ENCODE results near the gene VWA2.

Gene VWA2, protein sequence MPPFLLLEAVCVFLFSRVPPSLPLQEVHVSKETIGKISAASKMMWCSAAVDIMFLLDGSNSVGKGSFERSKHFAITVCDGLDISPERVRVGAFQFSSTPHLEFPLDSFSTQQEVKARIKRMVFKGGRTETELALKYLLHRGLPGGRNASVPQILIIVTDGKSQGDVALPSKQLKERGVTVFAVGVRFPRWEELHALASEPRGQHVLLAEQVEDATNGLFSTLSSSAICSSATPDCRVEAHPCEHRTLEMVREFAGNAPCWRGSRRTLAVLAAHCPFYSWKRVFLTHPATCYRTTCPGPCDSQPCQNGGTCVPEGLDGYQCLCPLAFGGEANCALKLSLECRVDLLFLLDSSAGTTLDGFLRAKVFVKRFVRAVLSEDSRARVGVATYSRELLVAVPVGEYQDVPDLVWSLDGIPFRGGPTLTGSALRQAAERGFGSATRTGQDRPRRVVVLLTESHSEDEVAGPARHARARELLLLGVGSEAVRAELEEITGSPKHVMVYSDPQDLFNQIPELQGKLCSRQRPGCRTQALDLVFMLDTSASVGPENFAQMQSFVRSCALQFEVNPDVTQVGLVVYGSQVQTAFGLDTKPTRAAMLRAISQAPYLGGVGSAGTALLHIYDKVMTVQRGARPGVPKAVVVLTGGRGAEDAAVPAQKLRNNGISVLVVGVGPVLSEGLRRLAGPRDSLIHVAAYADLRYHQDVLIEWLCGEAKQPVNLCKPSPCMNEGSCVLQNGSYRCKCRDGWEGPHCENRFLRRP

DNA sequence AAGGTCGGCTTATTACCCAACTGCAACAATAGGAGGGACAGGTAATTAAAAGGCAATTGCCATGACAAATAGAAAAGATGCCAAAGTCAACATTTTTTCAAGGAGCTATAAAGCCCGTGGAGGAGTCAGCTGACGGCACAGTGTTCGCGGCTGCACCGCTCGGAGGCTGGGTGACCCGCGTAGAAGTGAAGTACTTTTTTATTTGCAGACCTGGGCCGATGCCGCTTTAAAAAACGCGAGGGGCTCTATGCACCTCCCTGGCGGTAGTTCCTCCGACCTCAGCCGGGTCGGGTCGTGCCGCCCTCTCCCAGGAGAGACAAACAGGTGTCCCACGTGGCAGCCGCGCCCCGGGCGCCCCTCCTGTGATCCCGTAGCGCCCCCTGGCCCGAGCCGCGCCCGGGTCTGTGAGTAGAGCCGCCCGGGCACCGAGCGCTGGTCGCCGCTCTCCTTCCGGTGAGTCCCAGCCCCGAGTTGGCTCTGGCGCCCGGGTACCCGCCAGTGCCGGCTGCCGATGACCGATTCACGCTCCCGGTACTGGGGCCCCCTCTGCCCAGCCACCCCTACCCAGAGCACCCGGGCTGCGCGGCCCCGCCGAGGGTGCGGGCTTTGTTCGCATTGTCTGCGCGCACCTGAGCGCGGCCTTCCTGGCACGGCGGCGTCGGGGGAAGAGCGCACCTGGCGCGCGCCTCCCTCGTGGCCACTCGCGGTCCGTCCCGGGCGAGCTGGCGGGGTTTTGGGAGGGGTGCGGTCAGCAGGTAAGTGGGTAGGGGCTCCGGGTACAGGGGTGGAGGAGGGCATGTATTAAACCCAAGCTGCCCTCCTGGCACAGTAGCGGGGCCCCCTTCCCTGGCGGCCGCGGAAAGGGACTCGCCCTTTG is at the start of gene VWA2:
Gene VWA2 (plus strand): TSS at position 138 of the 877 bp plus-strand sequence. CDS start 9,460 bp downstream, outside the sequence.
- in situ Hi-C loops (cut with HindIII; ENCODE audit: low pct_ligation_motif_present, low pct_unique_long_range_greater_than_20kb, low sequenced_read_pairs): no loop called here
- DNase-seq: peak; percentile 19

DNA sequence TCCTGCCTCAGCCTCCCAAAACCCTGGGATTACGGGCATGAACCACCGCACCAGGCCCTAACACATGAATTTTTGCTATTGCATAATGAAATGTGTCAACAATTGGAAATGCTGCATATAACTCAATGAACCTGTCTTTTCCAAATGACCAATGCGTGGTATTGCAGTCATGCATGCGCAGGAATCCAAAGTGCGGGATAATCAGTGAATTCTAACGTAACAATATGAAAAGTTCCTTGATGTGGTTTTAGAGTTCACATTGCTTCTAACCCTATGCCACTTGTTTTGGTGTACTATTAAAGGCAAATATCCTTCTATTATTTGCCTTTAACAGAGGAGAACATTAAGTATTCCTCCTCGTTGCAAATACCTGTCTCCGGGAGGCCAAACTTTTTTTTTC is 49.4 kb upstream of the VWA2 start:
- no peak for DNase-seq
- in situ Hi-C loops (cut with HindIII; ENCODE audit: low pct_ligation_motif_present, low pct_unique_long_range_greater_than_20kb, low sequenced_read_pairs): no loop called here

DNA sequence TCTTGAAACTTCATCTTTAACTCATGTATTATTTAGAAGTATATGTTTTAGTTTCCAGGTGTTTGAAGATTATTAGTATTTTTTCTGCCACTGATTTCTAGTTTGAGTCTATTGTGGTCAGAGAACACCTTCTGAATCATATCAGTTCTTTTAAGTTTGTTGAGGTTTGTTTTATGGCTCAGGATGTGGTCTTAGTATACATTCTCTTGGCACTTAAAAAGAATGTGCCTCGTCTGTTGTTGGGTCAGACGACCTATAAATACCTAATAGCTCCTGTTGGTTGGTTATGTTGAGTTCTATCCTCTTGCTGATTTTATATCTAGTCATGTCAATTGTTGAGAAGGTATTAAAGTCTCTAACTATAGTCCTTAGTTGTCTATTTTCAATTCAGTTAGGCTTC is 44.0 kb upstream of the VWA2 start:
- DNase-seq: no peak
- in situ Hi-C loops (cut with HindIII; ENCODE audit: low pct_ligation_motif_present, low pct_unique_long_range_greater_than_20kb, low sequenced_read_pairs): no loop called here

DNA sequence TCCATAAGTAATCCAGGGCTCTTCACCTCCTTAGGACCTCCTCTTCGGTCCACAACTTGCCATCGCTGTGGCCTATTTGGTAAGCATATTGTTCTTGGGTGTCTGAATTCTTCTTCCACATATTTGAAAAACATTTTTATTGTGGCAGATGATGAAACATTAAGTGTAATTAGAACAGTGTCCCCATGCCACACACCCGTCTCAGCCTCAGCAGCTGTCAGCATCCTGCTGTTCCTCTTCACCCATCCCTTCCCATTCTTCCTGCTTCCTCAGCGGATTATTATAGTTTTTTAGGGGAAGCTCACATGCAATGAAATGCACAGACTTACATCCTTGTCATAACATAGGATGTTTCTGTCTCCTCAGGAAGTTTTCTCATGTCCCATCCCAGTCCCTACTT is 39.8 kb upstream of the VWA2 start:
- in situ Hi-C loops (cut with HindIII; ENCODE audit: low pct_ligation_motif_present, low pct_unique_long_range_greater_than_20kb, low sequenced_read_pairs): no loop called here
- no peak for DNase-seq

DNA sequence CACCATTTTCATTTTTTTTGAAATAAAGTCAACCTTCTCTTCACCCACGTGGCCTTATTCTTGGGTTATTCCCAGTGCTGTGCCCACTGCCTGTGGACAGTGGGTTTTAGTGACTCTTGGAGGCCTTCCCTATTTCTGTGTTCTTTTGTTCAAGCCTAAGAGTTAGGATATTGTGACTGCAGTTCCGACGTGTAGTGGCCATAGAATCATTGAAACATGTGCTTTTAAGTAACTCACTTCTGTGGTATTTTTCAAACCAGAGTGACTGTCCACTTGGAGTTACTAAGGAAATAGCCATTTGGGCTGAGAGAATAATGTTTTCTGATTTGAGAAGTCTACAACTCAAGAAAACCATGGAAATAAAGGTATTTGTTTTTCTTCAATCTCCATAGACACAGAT is 36.2 kb upstream of the VWA2 start:
- in situ Hi-C loops (cut with HindIII; ENCODE audit: low pct_ligation_motif_present, low pct_unique_long_range_greater_than_20kb, low sequenced_read_pairs): no loop called here
- no peak for DNase-seq

DNA sequence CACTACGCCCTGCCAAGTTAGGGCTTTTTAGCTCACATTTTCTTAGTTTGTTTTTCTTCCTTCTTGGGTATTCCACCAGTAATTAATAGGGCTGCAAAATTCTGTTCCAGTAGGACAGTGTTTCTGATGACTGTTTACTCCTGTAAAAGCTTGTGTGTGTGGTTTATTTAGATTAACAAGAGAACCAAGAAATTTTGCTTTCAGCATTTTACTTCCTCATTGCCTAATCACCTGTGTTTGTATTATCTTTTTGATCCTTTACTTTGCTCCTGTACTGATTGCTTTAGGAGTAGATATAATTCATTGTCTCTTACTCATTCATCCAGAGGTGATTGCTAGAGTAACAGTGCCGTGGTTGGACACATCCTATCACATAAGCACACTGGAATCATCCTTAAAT is 32.2 kb upstream of the VWA2 start:
- in situ Hi-C loops (cut with HindIII; ENCODE audit: low pct_ligation_motif_present, low pct_unique_long_range_greater_than_20kb, low sequenced_read_pairs): no loop called here

DNA sequence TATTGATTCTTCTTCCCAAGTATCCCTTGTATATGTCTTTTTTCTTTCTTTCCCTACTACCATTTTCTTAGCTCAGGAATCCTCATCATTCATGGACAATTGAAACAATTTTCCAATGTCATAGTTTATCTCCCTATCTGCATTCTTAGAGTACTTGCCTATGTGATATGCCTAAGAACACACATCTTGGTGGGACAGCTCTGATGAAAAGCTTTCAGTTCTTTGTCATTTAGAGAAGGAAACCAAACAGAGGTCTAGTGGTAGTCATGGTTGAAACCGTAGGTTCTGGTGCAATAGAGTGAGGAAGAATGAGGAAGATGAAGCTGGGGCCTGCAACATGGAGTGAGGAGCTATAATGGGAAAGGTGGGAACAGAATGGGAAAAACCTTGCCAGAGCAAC is 31.7 kb upstream of the VWA2 start:
- in situ Hi-C loops (cut with HindIII; ENCODE audit: low pct_ligation_motif_present, low pct_unique_long_range_greater_than_20kb, low sequenced_read_pairs): no loop called here
- no peak for DNase-seq

More for the DNA sequence above, 32.2 kb upstream of the VWA2 start:
- no peak for DNase-seq

DNA sequence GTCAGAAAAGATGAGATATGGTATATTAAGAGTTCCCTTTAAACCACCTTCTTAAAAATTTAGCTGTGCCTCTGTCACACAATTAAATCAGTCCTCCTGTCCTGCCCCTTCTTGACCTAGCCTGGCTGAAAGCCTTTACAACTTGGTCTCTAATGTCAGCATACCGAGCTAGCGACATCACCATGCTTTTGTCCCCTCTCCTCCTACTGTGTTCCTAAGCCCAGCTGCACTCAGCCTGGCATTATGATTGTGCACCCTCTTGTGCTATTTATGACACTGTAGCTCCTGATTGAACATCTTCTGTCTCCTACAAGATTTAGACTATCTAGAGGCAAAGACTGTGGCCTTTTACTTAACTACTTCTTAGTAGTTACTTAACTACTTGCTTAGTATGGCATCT is 30.7 kb upstream of the VWA2 start:
- no peak for DNase-seq
- in situ Hi-C loops (cut with HindIII; ENCODE audit: low pct_ligation_motif_present, low pct_unique_long_range_greater_than_20kb, low sequenced_read_pairs): no loop called here

DNA sequence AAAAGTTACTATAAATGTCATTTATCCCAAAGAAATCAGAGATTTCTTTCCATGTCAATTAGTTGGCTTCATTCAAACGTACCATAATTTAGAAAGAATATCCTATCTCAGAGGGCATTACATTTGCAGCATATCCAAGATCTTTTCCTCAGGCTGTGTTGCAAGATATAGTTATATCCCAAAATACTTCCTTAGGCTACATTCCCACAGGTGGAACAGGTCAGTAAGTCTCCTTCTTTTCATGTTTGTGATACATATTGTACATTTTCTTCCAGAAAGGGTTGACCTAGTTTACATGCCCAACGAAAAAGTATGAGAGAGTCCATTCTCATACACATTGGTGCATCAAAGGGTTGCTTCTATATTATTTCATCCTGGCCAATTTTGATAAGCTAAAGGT is 26.9 kb upstream of the VWA2 start:
- in situ Hi-C loops (cut with HindIII; ENCODE audit: low pct_ligation_motif_present, low pct_unique_long_range_greater_than_20kb, low sequenced_read_pairs): no loop called here
- no peak for DNase-seq

DNA sequence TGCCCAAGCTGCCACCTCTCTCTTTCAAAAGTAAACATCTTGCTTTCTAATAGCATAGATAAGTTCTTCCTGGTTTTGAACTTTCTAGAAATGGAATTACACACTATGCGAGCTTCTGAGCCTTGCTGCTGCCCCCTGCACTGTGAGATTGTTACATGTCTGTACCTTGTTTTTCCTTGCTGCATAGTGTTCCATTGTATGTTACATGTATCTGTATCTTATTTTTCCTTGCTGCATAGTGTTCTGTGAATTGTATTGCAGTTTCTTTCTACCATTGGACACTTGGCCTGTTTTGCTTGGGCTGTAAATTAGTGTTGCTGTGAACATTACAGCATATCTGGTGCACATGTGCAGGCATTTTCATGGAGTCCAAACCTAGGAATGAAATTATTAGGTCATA is 24.0 kb upstream of the VWA2 start:
- in situ Hi-C loops (cut with HindIII; ENCODE audit: low pct_ligation_motif_present, low pct_unique_long_range_greater_than_20kb, low sequenced_read_pairs): no loop called here

DNA sequence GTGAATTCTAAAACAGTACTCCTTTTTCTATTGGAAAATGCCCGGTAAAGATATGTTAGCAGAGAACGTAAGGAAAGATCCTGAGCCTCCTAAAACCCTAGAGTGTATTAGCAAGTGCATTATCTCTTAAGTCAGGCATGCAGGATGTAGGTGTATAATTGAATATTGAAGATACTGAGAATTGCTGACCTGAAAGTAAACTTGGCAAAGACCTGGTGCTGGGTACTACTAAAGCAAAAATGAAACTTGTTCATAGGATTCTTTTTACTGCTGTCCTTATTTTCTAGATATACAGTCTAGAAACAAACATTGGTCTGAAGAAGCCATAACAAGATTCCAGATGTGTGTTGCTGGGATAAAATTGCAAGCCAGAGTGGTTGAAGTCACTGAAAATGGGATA is 18.8 kb upstream of the VWA2 start:
- in situ Hi-C loops (cut with HindIII; ENCODE audit: low pct_ligation_motif_present, low pct_unique_long_range_greater_than_20kb, low sequenced_read_pairs): no loop called here
- DNase-seq: no peak

More for the DNA sequence above, 24.0 kb upstream of the VWA2 start:
- no peak for DNase-seq

DNA sequence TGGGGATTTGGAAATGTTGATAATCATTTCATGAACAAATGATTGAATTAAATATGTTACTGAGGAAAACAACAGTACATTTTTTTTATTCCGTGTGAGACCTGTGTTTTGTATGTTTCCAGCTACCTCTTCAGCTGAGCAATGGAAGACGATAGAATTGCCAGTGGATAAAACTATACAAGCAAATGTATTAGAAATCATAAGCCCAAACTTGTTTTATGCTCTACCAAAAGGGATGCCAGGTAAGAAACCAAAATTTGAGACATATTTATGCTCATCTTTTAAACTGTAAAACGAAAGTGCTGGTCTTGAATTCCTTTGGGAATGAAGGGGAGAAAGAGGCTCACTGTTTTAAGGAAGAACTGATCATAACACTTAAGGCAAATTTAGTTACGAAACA is 17.8 kb upstream of the VWA2 start:
- in situ Hi-C loops (cut with HindIII; ENCODE audit: low pct_ligation_motif_present, low pct_unique_long_range_greater_than_20kb, low sequenced_read_pairs): no loop called here
- DNase-seq: no peak

DNA sequence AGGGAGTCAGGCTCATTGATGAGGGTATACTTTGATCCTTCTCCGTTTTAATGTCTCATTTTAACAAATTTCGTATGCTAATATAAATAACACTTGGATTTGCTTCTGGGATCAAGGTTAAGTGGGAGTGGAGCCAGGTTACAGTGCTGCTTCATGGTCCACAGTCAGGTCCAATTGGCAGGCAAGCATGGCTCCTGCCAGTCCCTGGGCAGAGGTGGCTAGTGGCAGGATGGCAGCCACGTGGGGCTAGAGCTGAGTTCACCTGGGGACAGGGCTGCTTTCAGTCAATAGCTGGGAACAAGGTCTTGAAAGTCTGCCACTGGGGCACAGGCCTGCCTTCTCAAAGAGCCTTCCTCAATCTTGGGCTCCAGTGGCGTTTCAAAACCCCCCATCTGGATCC is 16.0 kb upstream of the VWA2 start:
- DNase-seq: no peak
- in situ Hi-C loops (cut with HindIII; ENCODE audit: low pct_ligation_motif_present, low pct_unique_long_range_greater_than_20kb, low sequenced_read_pairs): no loop called here

DNA sequence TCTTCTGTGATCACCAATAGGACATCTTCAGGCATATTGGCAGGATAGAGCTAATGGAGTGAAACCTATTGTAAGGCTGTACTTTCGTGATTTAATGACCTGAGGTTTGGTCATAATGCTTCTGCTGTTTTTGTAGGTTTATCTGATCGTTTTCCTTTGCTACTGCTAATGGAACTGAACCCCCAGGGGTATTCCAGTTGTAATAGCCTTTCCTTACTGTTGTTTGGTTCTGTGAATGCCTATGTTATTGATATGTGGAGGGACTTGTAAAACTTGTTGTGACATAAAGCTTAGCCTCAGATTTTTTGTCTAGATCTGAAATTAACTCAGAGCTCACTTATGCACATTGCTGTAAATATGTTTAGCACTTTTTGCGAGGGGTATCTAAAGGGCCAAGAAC is 10.9 kb upstream of the VWA2 start:
- in situ Hi-C loops (cut with HindIII; ENCODE audit: low pct_ligation_motif_present, low pct_unique_long_range_greater_than_20kb, low sequenced_read_pairs): no loop called here
- no peak for DNase-seq

DNA sequence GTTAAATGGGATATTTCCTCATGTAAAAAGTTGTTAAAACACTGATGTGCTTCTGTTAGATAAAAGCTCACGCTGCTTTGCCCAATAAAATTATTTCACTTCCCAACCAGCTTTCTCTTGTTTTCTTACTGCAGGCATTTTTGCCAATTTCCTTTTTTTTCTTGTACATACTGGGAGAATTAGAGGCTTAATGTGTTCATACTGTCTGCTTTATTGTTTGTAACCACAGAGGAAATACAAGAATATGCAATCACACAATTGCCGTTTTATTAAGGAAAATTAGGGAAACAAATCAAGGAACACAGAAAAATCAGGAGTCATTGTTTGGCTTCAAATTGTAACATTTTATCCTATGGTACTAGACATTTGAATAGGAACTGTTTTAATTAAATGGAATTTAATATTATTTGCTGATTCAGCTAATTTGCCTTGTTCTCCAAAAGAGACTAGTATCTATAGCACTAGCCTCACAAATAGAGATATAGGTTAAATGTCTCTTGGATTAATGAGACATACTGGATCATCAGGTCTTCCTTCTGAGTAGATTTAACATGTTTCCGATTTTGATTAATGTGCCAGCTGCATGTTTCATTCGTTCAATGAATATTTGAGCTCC is 6.4 kb upstream of the VWA2 start:
- in situ Hi-C loops (cut with HindIII; ENCODE audit: low pct_ligation_motif_present, low pct_unique_long_range_greater_than_20kb, low sequenced_read_pairs): no loop called here
- DNase-seq: no peak

DNA sequence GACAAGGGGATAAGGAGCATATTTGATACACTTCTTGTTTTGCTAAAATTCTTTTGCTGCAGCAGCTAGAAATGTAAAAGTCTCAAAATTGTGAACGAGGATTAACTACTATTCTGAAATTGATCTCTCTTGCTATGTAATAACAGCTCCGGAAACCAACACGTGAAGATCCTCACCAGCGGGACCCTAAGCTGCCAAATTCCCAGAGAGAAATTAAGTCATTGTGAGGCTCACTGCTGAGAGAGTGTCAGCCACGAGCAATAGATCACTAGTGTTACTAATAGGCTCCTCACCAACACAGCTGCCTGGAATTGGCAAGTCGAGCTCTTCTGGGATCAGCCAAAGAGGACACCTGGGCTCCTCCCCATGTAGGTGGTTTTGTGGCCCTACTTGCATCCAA is 5.6 kb upstream of the VWA2 start:
- DNase-seq: no peak
- in situ Hi-C loops (cut with HindIII; ENCODE audit: low pct_ligation_motif_present, low pct_unique_long_range_greater_than_20kb, low sequenced_read_pairs): no loop called here

DNA sequence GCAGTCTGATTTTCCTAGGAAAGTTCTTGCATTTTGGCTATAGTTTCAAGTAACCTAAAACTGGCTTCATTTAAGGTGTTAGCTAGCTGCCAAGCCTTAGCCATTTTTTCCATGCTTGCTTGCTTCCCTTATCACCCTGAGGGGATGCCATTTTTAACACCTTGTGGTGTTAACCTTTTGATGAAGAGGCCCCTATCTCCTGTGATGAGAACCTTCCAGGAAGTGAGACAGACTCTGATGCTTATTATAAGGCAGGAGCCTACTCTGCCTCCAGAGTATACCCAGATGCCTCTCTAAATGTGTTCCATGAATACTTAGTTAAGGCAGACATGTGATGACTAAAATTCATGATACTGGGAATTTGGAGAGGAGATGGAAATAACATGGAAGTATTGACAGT is 4.9 kb upstream of the VWA2 start:
- in situ Hi-C loops (cut with HindIII; ENCODE audit: low pct_ligation_motif_present, low pct_unique_long_range_greater_than_20kb, low sequenced_read_pairs): no loop called here
- DNase-seq: no peak

DNA sequence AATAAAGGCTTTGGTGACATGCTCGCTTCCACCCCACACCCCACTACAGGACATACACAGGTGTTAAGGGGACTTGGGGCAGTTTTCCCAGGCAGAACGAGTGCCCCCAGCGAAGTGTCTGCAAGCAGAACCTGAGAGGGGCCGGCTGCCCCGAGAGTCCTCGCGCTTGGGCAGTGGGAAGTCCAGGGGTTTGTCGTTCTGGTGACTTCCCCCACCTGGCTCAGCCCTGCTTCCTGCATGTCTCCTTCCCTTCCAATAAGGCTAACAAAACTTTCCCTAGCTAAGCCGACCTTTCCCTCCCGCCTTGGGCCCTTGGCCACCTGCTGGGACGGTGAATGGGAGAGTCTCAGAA is 916 bp downstream of the VWA2 start:
- in situ Hi-C loops (cut with HindIII; ENCODE audit: low pct_ligation_motif_present, low pct_unique_long_range_greater_than_20kb, low sequenced_read_pairs): no loop called here
- DNase-seq: no peak

DNA sequence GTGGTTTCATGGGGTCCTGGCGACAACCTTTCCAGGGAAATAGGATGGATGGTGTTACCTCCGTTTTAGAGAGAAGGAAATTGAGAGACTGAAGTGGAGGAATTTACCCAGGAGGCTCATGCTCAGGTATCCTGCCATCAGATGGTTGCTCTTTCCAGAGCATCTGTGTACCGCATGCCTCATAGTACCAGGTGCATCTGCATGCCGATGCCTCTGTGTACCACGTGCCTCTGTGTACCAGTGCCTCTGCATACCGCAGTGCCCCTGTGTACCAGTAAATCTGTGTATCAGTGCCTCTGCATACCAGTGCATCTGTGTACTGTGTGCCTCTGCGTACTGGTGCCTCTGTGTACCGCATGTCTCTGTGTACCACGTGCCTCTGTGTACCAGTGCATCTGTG is 3.2 kb downstream of the VWA2 start:
- in situ Hi-C loops (cut with HindIII; ENCODE audit: low pct_ligation_motif_present, low pct_unique_long_range_greater_than_20kb, low sequenced_read_pairs): no loop called here
- no peak for DNase-seq
